Activated CD8-positive, alpha-beta T cell treated with anti-CD3 and anti-CD28 coated beads for 36 hours (primary cell): ENCODE data around the gene SOAT1. TPM values are rescaled to one million over a fixed set of nuclear protein-coding genes. Genes with fewer than 3 reads are reported as not detected.
A peak's percentile ranks its signal among the peaks of the same experiment; 100 is the strongest.

Experiments
- ATAC-seq: fragments of 200-7000 bp; cut with Tn5 transposase; one replicate; pipeline ENCODE4 v1.10.0; 2021; ENCODE audit warnings: mild to moderate bottlenecking, moderate library complexity
- CTCF ChIA-PET: fragments of 350-600 bp; sonication (Branson Sonifier 250); formaldehyde crosslinking; loops from one replicate; lab custom pipeline; 2021; ENCODE audit warnings: antibody characterized with exemption; lab: Charles Lee
- POLR2A ChIA-PET: fragments of 350-600 bp; sonication (Branson Sonifier 250); formaldehyde crosslinking; loops from one replicate; lab custom pipeline; 2021; ENCODE audit warnings: antibody characterized with exemption; lab: Charles Lee
- DNase-seq: peaks from one replicate; pipeline ENCODE4 v3.0.0-alpha.2; 2020
- H3K27ac Mint-ChIP-seq: one replicate; pipeline ENCODE4 v1.8.0; 2021; ENCODE audit warnings: mild to moderate bottlenecking, mixed read lengths
- H3K27me3 Mint-ChIP-seq: one replicate; pipeline ENCODE4 v1.8.0; 2021; ENCODE audit warnings: mixed read lengths
- H3K36me3 Mint-ChIP-seq: one replicate; pipeline ENCODE4 v1.8.0; 2021; ENCODE audit warnings: low read depth, mixed read lengths
- H3K4me1 Mint-ChIP-seq: one replicate; pipeline ENCODE4 v1.8.0; 2021; ENCODE audit warnings: low read depth, mixed read lengths
- H3K4me3 Mint-ChIP-seq: one replicate; pipeline ENCODE4 v1.8.0; 2021; ENCODE audit warnings: mild to moderate bottlenecking, moderate library complexity, mixed read lengths
- H3K9me3 Mint-ChIP-seq: one replicate; pipeline ENCODE4 v1.8.0; 2021; ENCODE audit warnings: mixed read lengths
- CTCF ChIP-seq: fragments of 200-600 bp; IDR thresholded peaks from one replicate; pipeline ENCODE4 v1.8.0; 2022; ENCODE audit warnings: antibody characterized with exemption, mild to moderate bottlenecking
- intact Hi-C: fragments of 100-400 bp; cut with micrococcal nuclease; formaldehyde crosslinking; loops from one replicate; pipeline ENCODE4 v1.10.0; 2022
- total RNA-seq, 2 experiments: library from RNA; stranded (reverse); gene quantifications; one replicate each; pipeline ENCODE4 v1.2.3, GENCODE V29; 2021

The SOAT1 gene
- total RNA-seq, 2 experiments from 2014 or later = 58.0 to 58.7 TPM

- Mint-ChIP-seq H3K27me3 (no peaks in the 10 kb centered on the region), H3K36me3 (peaks cover 37% of the 10 kb centered on the region), H3K4me3 (no peak overlapping the region), H3K27ac (no peak overlapping the region), H3K4me1 (no peaks in the 10 kb centered on the region), H3K9me3 (no peaks in the 10 kb centered on the region)
- POLR2A ChIA-PET = interaction anchor here (0.8 kb wide), 1 partner anchor 734 kb away, joined by 3 read pairs; no protein-coding TSS in a partner anchor
- intact Hi-C loops = no loop called here
- CTCF ChIA-PET = no interaction called here
- TF ChIP-seq CTCF = no peak
- DNase-seq (no peak), ATAC-seq (no peak)
Measured at GRCh38 chr1:179340918-179341317, 47.3 kb downstream of the SOAT1 start.

- intact Hi-C loops = no loop called here
Measured at GRCh38 chr1:179341943-179342547, 48.4 kb downstream of the SOAT1 start.

GRCh38 chr1:179342740-179343404, 49.3 kb downstream of the SOAT1 start:
- peaks cover 43% of the 10 kb centered on the region for H3K36me3 Mint-ChIP-seq
- H3K4me1 Mint-ChIP-seq = no peaks in the 10 kb centered on the region
- no peak overlapping the region for H3K27ac Mint-ChIP-seq
- no peak for TF ChIP-seq CTCF
- ATAC-seq (no peak), DNase-seq (no peak)
- no peaks in the 10 kb centered on the region for H3K9me3 Mint-ChIP-seq
- H3K27me3 Mint-ChIP-seq = no peaks in the 10 kb centered on the region
- POLR2A ChIA-PET = interaction anchor here (1.2 kb wide), 1 partner anchor 22 kb away, joined by 3 read pairs; no protein-coding TSS in a partner anchor
- intact Hi-C loops = no loop called here
- no peak overlapping the region for H3K4me3 Mint-ChIP-seq
- CTCF ChIA-PET = no interaction called here

More at GRCh38 chr1:179341943-179342547, 48.4 kb downstream of the SOAT1 start:
- ATAC-seq (no peak), DNase-seq (no peak)
- no peak overlapping the region for H3K27ac Mint-ChIP-seq
- no peaks in the 10 kb centered on the region for H3K27me3 Mint-ChIP-seq
- ChIA-PET POLR2A (interaction anchor here (1.2 kb wide), 1 partner anchor 23 kb away, joined by 3 read pairs; no protein-coding TSS in a partner anchor), CTCF (no interaction called here)
- no peaks in the 10 kb centered on the region for H3K4me1 Mint-ChIP-seq
- H3K9me3 Mint-ChIP-seq = no peaks in the 10 kb centered on the region
- H3K36me3 Mint-ChIP-seq = peaks cover 38% of the 10 kb centered on the region
- no peak for TF ChIP-seq CTCF
- H3K4me3 Mint-ChIP-seq = no peak overlapping the region

GRCh38 chr1:179351281-179351680, 57.7 kb downstream of the SOAT1 start:
- Mint-ChIP-seq H3K9me3 (no peaks in the 10 kb centered on the region), H3K36me3 (peaks cover 34% of the 10 kb centered on the region), H3K4me1 (peaks cover 7% of the 10 kb centered on the region), H3K27ac (peak overlapping the region; percentile 67), H3K27me3 (no peaks in the 10 kb centered on the region), H3K4me3 (no peak overlapping the region)
- ChIA-PET CTCF (interaction anchor here (1.5 to 2.1 kb wide), 3 partner anchors 17 to 463 kb away, joined by 3 to 7 read pairs (median 5); no protein-coding TSS in a partner anchor), POLR2A (interaction anchor here (0.5 kb wide), 1 partner anchor 496 kb away, joined by 3 read pairs; no protein-coding TSS in a partner anchor)
- DNase-seq (no peak), ATAC-seq (peak; percentile 55)
- intact Hi-C loops = no loop called here
- no peak for TF ChIP-seq CTCF

- CTCF ChIA-PET = interaction anchor here (1.4 to 2.1 kb wide), 3 partner anchors 16 to 232 kb away, joined by 3 to 7 read pairs (median 5); no protein-coding TSS in a partner anchor
Measured at GRCh38 chr1:179352236-179352635, 58.6 kb downstream of the SOAT1 start.

More at GRCh38 chr1:179352236-179352635, 58.6 kb downstream of the SOAT1 start:
- DNase-seq (no peak), ATAC-seq (no peak)
- peaks cover 7% of the 10 kb centered on the region for H3K4me1 Mint-ChIP-seq
- no peaks in the 10 kb centered on the region for H3K9me3 Mint-ChIP-seq
- no peaks in the 10 kb centered on the region for H3K27me3 Mint-ChIP-seq
- H3K36me3 Mint-ChIP-seq = peaks cover 34% of the 10 kb centered on the region
- no peak overlapping the region for H3K4me3 Mint-ChIP-seq
- no peak overlapping the region for H3K27ac Mint-ChIP-seq
- intact Hi-C loops = no loop called here
- TF ChIP-seq CTCF = no peak
- POLR2A ChIA-PET = no interaction called here
